HG03439 (cell line): ENCODE measurements around the gene MMEL1.

Source experiments
- ATAC-seq: cut with Tn5 transposase; IDR thresholded peaks from one replicate; pipeline ENCODE4 v1.9.1; 2021; ENCODE audit warnings: mild to moderate bottlenecking, moderate library complexity; ENCODE audit not compliant: unreplicated experiment

MMEL1 gene

DNA sequence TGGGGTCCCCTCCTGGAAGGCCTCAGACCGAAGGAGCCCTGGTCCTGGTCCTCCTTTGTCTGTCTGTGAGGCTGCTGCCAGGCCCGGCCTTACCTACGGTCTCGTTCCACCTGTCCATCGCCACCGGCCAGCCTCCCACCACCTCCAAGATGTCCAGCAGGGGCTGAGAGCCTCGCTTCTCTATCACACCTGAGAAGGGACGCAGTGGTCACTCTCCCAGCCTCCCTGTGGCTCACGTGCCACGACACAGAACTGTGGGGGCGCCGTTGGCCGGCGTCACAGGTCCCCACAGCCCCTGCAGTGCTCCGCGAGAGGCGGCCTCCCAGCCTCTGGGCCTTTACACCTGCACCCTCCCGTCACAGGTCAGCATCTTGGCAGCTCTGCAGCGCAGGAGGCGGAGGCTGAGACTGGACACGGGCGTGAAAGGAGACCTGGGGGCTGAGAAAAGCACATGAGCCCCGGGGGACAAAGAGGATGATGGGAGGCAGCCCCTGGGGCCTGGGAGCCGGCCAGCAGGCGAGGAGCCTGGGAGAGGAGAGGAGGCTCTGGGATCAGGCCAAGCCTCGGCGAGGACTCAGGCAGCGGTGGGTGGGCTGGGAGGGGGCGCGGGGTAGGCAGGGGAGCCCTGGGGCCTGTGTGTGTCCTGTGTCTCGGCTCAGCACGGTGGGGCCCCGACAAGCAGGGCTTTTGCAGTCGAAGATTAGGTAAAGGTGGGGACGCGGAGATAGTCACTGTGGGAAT, 25.8 kb downstream of the MMEL1 start:
- ATAC-seq = no peak

DNA sequence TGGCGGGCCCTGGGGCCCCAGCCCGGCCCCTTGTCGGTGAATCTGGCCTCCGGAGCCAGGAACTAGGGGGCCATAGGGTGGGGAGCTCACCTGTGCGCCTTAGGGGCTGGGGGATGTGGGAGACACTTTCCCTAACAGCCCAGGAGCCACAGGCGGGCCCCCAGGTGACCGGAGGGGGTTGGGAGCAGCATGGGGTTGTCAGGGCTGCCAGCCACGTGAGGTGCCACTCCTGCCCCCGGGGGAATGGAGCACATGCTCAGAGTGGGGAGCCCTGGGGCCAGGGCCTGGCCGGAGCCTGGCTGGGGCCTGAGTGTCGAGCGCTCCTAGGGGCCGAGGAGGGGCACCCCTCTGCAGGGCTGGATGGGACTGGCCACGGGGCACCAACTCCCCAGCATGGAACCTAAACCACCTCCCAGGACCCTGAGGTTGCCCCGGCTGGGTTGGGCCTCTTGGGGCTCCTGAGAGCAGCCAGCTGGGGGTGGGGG, 26.4 kb downstream of the MMEL1 start:
- ATAC-seq = no peak

DNA sequence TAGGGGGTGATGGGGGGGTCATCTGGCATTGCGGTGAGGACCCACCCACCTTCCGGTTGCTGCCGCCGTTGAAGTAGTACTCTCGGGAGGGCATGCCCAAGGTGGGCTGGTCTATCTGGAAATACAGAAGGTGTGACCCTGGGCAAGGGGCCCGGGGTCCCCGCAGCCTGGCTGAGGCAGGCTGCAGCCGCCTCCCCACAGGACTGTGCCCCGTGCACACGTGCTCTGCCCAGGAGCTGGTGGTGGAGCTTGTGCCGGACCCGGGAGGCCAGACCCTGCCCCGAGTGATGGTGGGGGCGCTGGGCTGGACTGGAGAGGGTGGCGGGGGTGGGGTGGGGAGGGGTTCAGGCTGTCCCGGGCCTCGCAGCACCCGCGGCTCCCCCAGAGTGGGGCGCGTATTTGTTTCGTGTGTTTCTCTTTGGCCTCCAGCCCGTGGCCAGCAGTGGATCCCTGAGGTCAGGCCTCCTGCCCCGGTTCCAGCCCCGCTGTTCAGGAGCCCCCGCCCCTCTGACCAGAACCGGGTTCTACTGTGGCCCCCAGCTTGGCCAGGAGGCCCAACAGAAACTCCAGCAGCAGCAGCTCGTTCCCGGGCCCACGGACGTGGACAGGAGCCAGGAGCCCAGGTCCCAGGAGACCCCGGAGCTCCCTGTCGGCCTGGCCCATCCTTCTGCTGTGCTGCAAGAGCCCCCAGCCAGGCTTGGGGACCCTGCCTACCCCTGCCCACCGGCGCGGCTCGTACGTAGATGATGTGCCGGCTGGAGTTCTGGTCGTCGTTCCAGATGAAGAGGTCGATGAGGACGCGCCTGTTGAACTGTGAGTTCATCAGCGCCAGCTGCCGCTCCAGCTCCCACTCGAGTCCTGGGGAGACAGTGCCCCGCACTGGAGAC, 27.1 kb downstream of the MMEL1 start:
- ATAC-seq = no peak

GRCh38 chr1:2604844-2605508, 27.8 kb downstream of the MMEL1 start:
- ATAC-seq = no peak

GRCh38 chr1:2604156-2604843, 28.5 kb downstream of the MMEL1 start:
- no peak for ATAC-seq

DNA sequence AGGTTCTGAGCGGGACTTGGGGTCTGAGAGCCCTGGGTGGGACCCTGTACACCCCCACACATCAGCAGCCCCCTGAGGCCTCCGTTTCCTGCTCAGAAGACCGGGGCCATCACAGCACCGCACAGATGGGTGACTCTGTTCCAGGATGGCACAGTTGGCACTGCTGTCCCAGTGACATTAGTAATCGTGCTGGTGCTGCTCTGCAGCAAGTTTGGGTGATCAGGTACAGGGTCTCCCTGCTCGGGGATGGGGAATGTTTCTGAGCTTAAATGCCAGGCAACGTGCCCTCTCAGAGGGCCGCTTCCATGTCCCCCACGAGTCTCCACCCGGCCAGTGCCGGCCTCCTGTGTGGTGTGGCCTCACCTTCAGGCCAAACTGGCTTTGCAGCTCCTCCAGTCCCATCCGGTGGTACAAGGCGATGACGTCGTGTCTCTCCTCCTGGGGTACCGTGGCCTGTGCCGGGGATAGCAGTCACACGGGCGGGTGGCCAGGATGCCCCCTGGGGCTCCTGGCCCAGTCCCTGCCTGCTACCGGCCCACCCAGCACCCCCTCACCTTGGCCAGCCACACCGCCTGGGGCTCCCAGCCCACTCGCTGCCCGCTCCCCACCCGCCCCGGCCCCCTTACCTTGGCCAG, 29.2 kb downstream of the MMEL1 start:
- no peak for ATAC-seq

- ATAC-seq = no peak
These were observed 29.8 kb downstream of the MMEL1 start for GRCh38 chr1:2602866-2603520.

GRCh38 chr1:2602311-2602835, 30.4 kb downstream of the MMEL1 start:
- ATAC-seq = no peak

- ATAC-seq = no peak
These were observed 31.0 kb downstream of the MMEL1 start for GRCh38 chr1:2601721-2602303.

GRCh38 chr1:2598329-2598931, 34.4 kb downstream of the MMEL1 start:
- no peak for ATAC-seq

GRCh38 chr1:2597441-2598328, 35.1 kb downstream of the MMEL1 start:
- ATAC-seq = no peak

DNA sequence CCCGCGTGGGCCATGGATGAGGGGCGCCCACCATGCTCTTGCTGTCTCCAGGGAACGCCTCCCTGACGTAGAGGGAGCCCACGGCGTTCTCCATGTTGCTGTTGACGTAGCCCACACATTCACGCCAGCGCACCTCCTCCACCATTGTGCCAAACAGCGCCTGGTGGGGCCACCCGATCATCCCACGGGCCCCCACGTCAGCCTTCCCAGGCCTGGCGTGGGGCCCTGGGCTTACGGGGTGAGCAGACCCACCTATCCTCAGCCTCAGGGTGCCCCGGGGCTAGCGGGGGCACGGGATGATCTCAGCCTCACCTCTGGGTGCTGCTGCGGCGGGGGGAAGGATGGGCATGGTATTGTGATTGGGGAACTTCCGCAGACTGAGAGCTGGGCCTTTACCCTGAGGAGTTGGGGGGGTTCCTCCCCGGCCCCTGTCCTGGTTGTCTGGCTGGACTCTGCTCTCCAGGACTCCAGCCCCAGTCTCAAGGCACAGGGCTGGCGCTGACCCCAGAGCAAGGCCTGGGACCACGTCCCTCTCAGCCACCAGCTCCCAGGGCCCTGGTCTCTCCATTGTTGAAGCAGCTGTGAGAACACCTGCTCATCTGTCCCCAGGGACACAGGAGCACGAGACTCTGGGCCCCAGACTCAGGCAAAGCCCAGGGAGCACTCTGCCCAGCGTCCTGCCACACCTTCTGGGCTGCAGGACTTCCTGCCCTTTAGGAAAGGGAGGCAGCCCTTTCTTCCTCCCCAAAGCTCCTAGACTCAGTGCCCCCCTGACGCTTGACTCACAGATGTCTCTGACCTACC, 36.1 kb downstream of the MMEL1 start:
- ATAC-seq = no peak

GRCh38 chr1:2595812-2596529, 36.8 kb downstream of the MMEL1 start:
- no peak for ATAC-seq

DNA sequence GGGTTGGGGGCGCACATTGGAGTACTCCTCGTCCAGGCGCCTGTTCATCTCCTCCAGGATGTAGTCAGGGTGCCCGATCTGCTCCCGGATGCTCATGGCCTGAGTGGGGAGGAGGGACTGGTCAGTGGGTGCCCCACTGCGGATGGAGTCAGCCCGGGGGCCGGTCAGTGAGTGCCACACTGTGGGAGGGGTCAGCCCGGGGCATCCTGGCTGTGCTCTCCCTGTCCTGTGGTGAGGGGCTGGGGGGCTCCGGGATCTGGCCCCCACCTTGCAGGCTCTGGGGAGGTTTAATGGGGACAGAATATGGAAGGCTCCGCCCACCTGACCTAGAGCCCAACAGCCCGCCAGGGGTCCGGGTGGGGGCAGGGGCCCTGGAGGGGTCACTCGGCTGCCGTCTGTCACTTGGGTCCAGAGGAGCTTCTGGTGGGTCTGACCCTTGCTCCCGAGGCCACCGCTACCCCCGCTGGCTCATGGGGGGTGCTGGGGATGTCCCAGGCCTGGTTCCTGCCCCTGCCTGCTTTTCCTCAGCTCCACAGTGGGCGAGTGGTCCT, 37.5 kb downstream of the MMEL1 start:
- ATAC-seq = no peak

DNA sequence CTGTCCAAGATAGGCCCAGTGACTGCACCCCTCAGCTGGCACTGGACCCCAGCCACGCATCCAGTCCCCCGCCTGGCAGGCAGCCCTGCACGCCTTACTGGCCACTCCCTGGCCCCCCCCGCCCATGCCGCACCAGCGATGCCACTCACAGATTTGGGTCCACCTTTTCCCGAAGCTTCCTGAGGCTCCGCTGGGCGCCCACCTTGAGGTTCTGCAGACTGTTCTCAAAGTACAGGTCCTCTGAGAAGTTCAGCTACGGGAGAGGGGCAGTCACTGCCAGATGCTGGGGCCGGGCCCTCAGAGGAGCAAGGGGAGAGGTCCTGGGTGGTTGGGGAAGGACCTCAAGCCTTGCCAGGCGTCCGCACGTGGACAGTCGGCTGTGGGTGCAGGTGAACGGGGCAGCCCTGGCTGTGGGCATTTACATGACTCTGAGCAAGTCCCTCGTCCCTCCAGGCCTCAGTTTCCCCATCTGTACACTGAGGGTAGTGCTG, 38.1 kb downstream of the MMEL1 start:
- ATAC-seq = no peak
